SU-DHL-6 (cell line): ENCODE data around the gene MBLAC1.

Source experiments
- EZH2phosphoT487 ChIP-seq: fragments of 200-600 bp; sonication (generic), shearing (Covaris generic); conservative IDR thresholded peaks from 2 replicates; pipeline ENCODE4 v1.6.1; 2018; ENCODE audit warnings: mild to moderate bottlenecking, antibody characterized with exemption, low read length, moderate library complexity, mixed read lengths
- TF ChIP-seq, protein P1 (sequence below): fragments of 200-600 bp; sonication (generic); IDR thresholded peaks from one replicate; pipeline ENCODE4 v1.5.1; 2017; ENCODE audit warnings: antibody characterized with exemption, mild to moderate bottlenecking, low read length, moderate library complexity; ENCODE audit not compliant: insufficient read depth, poor library complexity, severe bottlenecking

- TF ChIP-seq, protein P1, sequence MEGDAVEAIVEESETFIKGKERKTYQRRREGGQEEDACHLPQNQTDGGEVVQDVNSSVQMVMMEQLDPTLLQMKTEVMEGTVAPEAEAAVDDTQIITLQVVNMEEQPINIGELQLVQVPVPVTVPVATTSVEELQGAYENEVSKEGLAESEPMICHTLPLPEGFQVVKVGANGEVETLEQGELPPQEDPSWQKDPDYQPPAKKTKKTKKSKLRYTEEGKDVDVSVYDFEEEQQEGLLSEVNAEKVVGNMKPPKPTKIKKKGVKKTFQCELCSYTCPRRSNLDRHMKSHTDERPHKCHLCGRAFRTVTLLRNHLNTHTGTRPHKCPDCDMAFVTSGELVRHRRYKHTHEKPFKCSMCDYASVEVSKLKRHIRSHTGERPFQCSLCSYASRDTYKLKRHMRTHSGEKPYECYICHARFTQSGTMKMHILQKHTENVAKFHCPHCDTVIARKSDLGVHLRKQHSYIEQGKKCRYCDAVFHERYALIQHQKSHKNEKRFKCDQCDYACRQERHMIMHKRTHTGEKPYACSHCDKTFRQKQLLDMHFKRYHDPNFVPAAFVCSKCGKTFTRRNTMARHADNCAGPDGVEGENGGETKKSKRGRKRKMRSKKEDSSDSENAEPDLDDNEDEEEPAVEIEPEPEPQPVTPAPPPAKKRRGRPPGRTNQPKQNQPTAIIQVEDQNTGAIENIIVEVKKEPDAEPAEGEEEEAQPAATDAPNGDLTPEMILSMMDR, result no peak
- TF ChIP-seq EZH2phosphoT487, result no peak
These were observed 41.2 kb downstream of the MBLAC1 start for GRCh38 chr7:100167912-100168323.
